ENCODE data around the gene TMEM30A. TPM values are rescaled to one million over a fixed set of nuclear protein-coding genes. Genes with fewer than 3 reads are reported as not detected.

Gene TMEM30A
- total RNA-seq, 1 experiment from 2014 or later, result 36.8 TPM

GRCh38 chr6:75287424-75287823, 2.8 kb upstream of the TMEM30A start:
- POLR2A ChIA-PET (ENCODE audit: unreplicated experiment), result no interaction called here
- no TSS peak for BruUV-seq (replicated peaks)
- H3K9me2 ChIP-seq (replicated peaks; ENCODE audit: low read length), result no peaks in the 10 kb centered on the region
- H3F3A ChIP-seq (ENCODE audit: low read length, unreplicated experiment), result no peaks in the 10 kb centered on the region
- H3K4me2 ChIP-seq (ENCODE audit: low read length), result 0 out of 2 replicates have a peak overlapping the region, but pooled peaks have one; percentile 92
- H3K27ac ChIP-seq (ENCODE audit: low read length), result no peak overlapping the region
- 0 out of 2 replicates have a peak, but pooled peaks cover 4% of the 10 kb centered on the region for H4K20me1 ChIP-seq (ENCODE audit: low read length)
- ATAC-seq (no peak), DNase-seq (no peak)
- H3K36me3 ChIP-seq (ENCODE audit: low read depth, low read length), result no peaks in the 10 kb centered on the region
- no peaks in the 10 kb centered on the region for H3K9me3 ChIP-seq (ENCODE audit: low read length)
- H3K4me1 ChIP-seq (ENCODE audit: insufficient read depth, low read length), result peaks cover 3% of the 10 kb centered on the region; the same call in 1 of the 2 replicates
- CTCF ChIA-PET, result no interaction called here
- intact Hi-C loops (cut with micrococcal nuclease), result no loop called here
- H3K79me2 ChIP-seq (ENCODE audit: low read length), result peaks cover 27% of the 10 kb centered on the region
- no peak overlapping the region for H3K4me3 ChIP-seq (ENCODE audit: low read length)
- H3K9ac ChIP-seq (ENCODE audit: low read length), result no peak overlapping the region
- H3K27me3 ChIP-seq (ENCODE audit: low read length), result no peaks in the 10 kb centered on the region
- TF ChIP-seq EZH2phosphoT487 (IDR thresholded peaks at IDR 0.05; ENCODE audit: borderline replicate concordance, low read length) (no peak), CTCF (conservative IDR thresholded peaks at IDR 0.05; ENCODE audit: low read depth, low read length) (no peak), EZH2 (IDR thresholded peaks at IDR 0.05; ENCODE audit: low read length, unreplicated experiment) (no peak)
- H2AFZ ChIP-seq (ENCODE audit: low read length), result 0 out of 2 replicates have a peak overlapping the region, but pooled peaks have one; percentile 13

GRCh38 chr6:75286955-75287354, 2.4 kb upstream of the TMEM30A start:
- Histone ChIP-seq H3K9me2 (replicated peaks; ENCODE audit: low read length) (no peaks in the 10 kb centered on the region), H3K9ac (ENCODE audit: low read length) (no peak overlapping the region), H3K9me3 (ENCODE audit: low read length) (no peaks in the 10 kb centered on the region), H3K36me3 (ENCODE audit: low read depth, low read length) (no peaks in the 10 kb centered on the region), H3K4me3 (ENCODE audit: low read length) (no peak overlapping the region), H3K4me1 (ENCODE audit: insufficient read depth, low read length) (peaks cover 4% of the 10 kb centered on the region), H3F3A (ENCODE audit: low read length, unreplicated experiment) (no peaks in the 10 kb centered on the region), H3K4me2 (ENCODE audit: low read length) (peak overlapping the region; percentile 92), H3K79me2 (ENCODE audit: low read length) (peaks cover 31% of the 10 kb centered on the region), H3K27me3 (ENCODE audit: low read length) (no peaks in the 10 kb centered on the region), H4K20me1 (ENCODE audit: low read length) (0 out of 2 replicates have a peak, but pooled peaks cover 4% of the 10 kb centered on the region), H3K27ac (ENCODE audit: low read length) (no peak overlapping the region), H2AFZ (ENCODE audit: low read length) (no peak overlapping the region)
- DNase-seq, result no peak
- intact Hi-C loops (cut with micrococcal nuclease), result no loop called here
- ChIA-PET CTCF (no interaction called here), POLR2A (ENCODE audit: unreplicated experiment) (no interaction called here)
- ATAC-seq, result no peak
- BruUV-seq (replicated peaks), result no TSS peak
- TF ChIP-seq EZH2phosphoT487 (IDR thresholded peaks at IDR 0.05; ENCODE audit: borderline replicate concordance, low read length) (no peak), EZH2 (IDR thresholded peaks at IDR 0.05; ENCODE audit: low read length, unreplicated experiment) (no peak), CTCF (conservative IDR thresholded peaks at IDR 0.05; ENCODE audit: low read depth, low read length) (no peak)

GRCh38 chr6:75285283-75285639, 669 bp upstream of the TMEM30A start:
- Histone ChIP-seq H3K4me2 (ENCODE audit: low read length) (peak overlapping the region; percentile 92), H3F3A (ENCODE audit: low read length, unreplicated experiment) (no peaks in the 10 kb centered on the region), H3K27me3 (ENCODE audit: low read length) (no peaks in the 10 kb centered on the region), H3K9me3 (ENCODE audit: low read length) (no peaks in the 10 kb centered on the region), H3K36me3 (ENCODE audit: low read depth, low read length) (no peaks in the 10 kb centered on the region), H3K27ac (ENCODE audit: low read length) (peak overlapping the region; percentile 82), H3K4me3 (ENCODE audit: low read length) (peak overlapping the region; percentile 84), H3K9me2 (replicated peaks; ENCODE audit: low read length) (no peaks in the 10 kb centered on the region), H3K4me1 (ENCODE audit: insufficient read depth, low read length) (peaks cover 19% of the 10 kb centered on the region), H2AFZ (ENCODE audit: low read length) (peak overlapping the region; percentile 82), H3K9ac (ENCODE audit: low read length) (peak overlapping the region; percentile 71), H4K20me1 (ENCODE audit: low read length) (0 out of 2 replicates have a peak, but pooled peaks cover 4% of the 10 kb centered on the region), H3K79me2 (ENCODE audit: low read length) (peaks cover 48% of the 10 kb centered on the region)
- TF ChIP-seq EZH2 (IDR thresholded peaks at IDR 0.05; ENCODE audit: low read length, unreplicated experiment) (no peak), CTCF (conservative IDR thresholded peaks at IDR 0.05; ENCODE audit: low read depth, low read length) (no peak), EZH2phosphoT487 (IDR thresholded peaks at IDR 0.05; ENCODE audit: borderline replicate concordance, low read length) (no peak)
- intact Hi-C loops (cut with micrococcal nuclease), result loop anchor here (1.0 kb wide), 1 partner anchor 19 kb away; no protein-coding TSS in a partner anchor
- no peak for DNase-seq
- TSS peak; percentile 89 for BruUV-seq (replicated peaks)
- POLR2A ChIA-PET (ENCODE audit: unreplicated experiment), result interaction anchor here (0.7 to 1.5 kb wide), 2 partner anchors 42 to 208 kb away, joined by 4 to 5 read pairs; partner anchors contain the start of gene COX7A2
- ATAC-seq, result peak; percentile 18
- CTCF ChIA-PET, result interaction anchor here (0.7 kb wide), 1 partner anchor 12 kb away, joined by 3 read pairs; no protein-coding TSS in a partner anchor

Measured in PC-3 (cell line).